Measurements from ENCODE around the gene KIRREL1.

Gene KIRREL1

GRCh38 chr1:158037008-158037865 lies 43.8 kb downstream of the KIRREL1 start:
- DNase-seq = no peak

DNA sequence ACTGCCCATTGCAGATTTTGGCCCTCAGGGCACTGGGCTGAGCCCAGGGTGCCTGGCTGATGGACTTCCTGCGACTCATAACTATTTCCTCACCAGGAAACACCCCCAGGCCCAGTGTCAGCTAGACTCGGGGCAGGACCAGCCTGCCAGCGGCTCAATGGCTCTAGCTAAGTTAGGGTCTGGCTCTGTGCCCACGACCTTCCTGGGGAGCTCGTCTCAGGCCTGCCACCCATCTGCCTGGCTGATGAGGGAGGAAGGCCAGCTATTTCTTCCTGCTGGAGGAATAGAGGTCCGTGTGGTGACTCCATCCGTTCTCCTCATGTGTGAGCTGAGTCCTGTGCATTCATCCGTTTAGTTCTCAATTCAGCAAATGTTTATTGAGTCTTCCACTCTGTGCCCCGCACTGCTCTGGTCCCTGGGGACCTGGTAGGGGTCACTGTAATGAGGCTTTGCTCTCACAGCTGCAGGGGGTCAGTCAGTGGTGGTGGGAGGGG lies 44.5 kb downstream of the KIRREL1 start:
- no peak for DNase-seq

- no peak for DNase-seq
These were observed 45.3 kb downstream of the KIRREL1 start for GRCh38 chr1:158038793-158039192.

GRCh38 chr1:158039380-158039779 lies 45.9 kb downstream of the KIRREL1 start:
- no peak for DNase-seq

DNA sequence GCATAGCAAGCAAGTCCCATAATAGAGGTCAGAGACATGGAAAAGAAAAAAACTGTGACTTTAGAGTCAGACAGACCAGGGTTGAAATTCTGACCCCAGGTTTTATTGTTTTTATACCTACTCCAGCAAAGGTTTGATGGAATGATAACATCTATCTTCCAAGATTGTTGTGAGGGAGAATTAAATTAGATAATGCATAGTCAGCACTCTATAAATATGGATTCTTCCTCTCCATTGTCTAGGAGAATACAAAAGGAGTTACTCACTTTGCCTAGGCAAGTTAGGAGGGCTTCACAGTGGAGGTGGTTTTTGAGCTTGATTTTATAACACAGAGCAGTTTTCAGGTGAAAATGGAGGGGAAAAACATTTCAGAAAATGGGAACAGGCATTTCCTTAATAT lies 46.9 kb downstream of the KIRREL1 start:
- DNase-seq = no peak

- DNase-seq = no peak
These were observed 49.8 kb downstream of the KIRREL1 start for GRCh38 chr1:158043232-158043631.

- DNase-seq = no peak
These were observed 52.2 kb downstream of the KIRREL1 start for GRCh38 chr1:158045639-158046038.

GRCh38 chr1:158046715-158047510 lies 53.5 kb downstream of the KIRREL1 start:
- no peak for DNase-seq

- no peak for DNase-seq
These were observed 55.1 kb downstream of the KIRREL1 start for GRCh38 chr1:158048371-158049067.

- no peak for DNase-seq
These were observed 56.4 kb downstream of the KIRREL1 start for GRCh38 chr1:158049853-158050252.

DNA sequence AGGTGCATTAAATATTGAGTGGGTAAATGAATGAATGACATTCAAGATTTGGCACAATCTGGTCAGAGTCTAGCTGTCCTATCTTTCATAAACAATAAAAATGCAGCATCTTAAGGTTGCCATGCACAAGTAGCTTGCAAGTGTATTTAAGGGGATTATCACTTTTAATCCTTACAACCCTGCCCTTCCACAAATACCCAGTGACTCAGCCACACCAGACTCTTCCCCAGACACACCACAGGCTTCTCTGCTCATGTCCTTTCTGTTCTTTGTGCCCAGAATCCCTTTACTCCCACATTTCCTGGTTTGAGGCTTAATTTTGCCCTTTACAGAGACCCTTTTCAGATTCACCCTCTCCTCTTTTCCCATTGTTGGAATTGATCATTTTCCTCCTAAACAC lies 59.8 kb downstream of the KIRREL1 start:
- no peak for DNase-seq

DNA sequence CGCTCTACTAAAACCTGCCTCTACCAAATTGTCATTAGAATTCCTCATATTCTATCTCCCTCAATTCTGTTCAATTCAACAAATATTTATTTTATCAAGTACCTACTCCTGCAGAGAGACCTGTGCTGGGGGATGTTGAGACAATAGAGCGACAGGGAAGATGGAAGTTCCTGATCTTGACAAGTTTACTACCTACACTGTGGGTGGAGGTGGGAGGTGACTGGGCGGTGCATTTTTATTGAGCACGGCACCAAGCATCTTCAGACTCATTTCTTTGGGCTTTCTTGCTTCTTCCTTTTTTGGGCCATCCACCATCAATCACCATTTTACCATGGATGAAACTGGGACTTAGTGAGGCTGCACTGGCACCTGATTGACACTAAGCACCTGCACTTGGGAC lies 61.3 kb downstream of the KIRREL1 start:
- DNase-seq = no peak

DNA sequence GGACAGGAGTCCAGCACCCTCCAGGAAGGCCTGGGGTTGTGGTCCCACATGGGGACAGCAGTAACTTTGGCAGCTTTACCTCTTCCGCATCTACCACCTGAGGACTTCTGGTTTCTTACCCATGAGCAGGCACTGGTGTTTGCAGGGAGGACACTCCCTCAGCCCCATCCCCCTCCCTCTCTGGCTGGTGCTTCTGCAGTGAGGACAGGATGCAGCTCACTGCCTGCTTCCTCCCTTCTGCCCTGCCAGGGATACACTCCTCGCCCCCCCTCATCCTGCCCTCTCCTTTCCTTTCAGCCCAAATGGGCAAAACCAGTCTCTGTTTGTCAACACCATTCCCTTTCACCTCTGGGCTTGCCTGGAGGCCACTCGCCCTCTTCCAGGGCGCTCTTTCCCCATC lies 62.4 kb downstream of the KIRREL1 start:
- DNase-seq = no peak

- DNase-seq = no peak
These were observed 63.1 kb downstream of the KIRREL1 start for GRCh38 chr1:158056498-158056897.

GRCh38 chr1:158058237-158058985 lies 65.0 kb downstream of the KIRREL1 start:
- DNase-seq = no peak

GRCh38 chr1:158059984-158060383 lies 66.5 kb downstream of the KIRREL1 start:
- no peak for DNase-seq

DNA sequence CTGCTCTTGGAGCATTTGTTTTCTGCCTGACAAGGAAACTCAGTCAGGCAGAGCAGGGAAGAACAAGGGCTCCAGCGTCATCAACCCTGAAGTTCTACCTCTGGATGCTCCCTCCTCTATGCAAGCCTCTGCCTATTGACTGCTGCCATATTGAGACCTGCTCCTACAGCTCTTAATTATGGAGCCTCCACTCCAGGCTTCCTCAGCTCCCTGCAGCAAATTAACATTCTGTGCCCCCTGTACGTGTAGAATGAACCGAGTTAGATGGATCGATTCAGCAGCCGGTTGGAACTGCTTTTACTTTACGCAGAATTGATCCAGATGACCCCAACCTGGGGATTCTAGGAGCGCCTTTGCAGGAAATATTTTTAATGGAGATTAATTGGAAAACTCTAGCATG lies 68.7 kb downstream of the KIRREL1 start:
- no peak for DNase-seq

GRCh38 chr1:158067662-158068061 lies 74.2 kb downstream of the KIRREL1 start:
- DNase-seq = no peak

GRCh38 chr1:158068918-158069317 lies 75.5 kb downstream of the KIRREL1 start:
- no peak for DNase-seq

DNA sequence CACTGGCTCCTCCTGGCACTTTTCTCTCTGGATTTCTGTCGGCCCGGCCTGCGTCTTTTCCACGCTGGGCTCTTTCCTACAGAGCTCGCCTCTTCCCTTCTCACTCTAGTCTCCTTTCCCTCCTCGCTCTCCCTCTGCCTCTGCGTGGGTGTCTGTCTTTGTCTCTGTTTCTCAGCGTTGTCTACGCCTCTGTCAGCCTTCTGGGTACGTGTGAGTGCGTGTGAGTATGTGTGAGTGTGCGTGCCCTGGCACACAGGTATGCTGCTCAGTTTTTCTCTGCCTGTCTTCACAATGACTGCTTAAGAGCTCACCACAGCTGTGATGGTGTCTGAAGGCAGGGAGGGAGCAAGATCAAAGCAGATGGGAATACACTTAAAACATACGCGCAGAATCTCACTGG lies 77.7 kb downstream of the KIRREL1 start:
- DNase-seq = no peak

- no peak for DNase-seq
These were observed 81.6 kb downstream of the KIRREL1 start for GRCh38 chr1:158075078-158075477.

DNA sequence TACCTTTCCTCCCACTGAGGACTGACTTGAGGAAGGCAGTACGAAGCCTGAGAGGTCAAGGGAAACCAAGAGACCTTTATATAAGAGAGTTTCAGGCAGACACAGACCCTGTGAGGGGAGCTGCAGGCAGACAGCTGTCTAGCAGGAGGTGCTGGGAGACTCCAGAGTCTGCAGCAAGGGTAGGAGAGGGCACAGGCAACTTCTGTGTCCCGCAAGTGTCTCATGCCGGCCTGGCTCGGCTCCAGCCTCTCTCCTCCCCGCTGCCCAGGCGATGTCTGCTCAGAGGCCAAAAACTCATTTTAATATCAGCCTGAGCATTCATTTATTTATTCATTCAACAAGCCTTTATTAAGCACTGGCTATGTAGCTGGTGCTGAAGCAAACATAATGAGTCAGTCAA lies 83.0 kb downstream of the KIRREL1 start:
- no peak for DNase-seq
